Fibroblast of skin of right biceps (primary cell): Measurements from ENCODE around the gene TMEM141.

Experiments used
- DNase-seq: peaks from one replicate; pipeline ENCODE4 v3.0.0-alpha.2; 2013

The TMEM141 gene

GRCh38 chr9:136790640-136791515, at the start of gene TMEM141:
Gene TMEM141, plus strand, starts transcription at chr9:136791344. Its CDS starts 27 bp downstream, at chr9:136791371.
- peak; percentile 99 for DNase-seq

DNA sequence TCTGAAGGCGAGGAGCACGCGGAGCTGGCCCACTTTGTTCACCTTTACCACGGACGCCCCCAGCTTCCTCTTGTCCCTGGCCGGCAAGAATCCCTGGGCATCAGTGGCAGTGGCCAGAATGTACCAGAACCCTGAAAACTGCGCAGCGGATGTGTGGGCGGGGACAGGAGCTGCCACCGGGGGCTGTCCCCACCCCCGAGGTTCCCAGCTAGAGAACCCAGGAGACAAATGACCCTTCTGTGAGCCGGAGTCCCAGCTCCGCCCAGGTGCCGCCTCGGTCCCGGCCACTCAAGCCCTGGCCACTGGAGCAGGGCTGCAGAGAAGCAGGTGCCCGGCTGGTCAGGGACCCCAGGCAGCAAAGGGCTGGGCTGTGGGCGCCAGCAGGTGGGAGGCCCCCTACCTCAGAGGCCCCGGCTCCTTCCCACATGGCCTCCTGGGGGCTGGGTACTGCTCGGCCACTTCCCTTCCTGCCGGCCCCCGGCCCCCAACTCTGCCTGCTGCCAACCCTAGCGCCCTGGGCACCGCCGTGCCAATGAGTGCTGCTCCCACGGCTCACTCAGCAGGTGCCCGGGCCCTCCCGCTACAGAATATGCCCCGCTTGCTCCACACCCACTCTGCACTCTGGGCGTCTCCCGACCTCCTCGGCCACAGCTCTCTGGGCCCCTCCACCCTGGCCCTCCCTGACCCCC, 49.1 kb upstream of the TMEM141 start:
- DNase-seq = no peak

- DNase-seq = no peak
Observed at GRCh38 chr9:136742591-136743391, 48.4 kb upstream of the TMEM141 start, which contains the start of gene LCN10. Gene LCN10, minus strand, starts transcription at chr9:136742940. Its CDS starts 37 bp downstream, at chr9:136742903.

DNA sequence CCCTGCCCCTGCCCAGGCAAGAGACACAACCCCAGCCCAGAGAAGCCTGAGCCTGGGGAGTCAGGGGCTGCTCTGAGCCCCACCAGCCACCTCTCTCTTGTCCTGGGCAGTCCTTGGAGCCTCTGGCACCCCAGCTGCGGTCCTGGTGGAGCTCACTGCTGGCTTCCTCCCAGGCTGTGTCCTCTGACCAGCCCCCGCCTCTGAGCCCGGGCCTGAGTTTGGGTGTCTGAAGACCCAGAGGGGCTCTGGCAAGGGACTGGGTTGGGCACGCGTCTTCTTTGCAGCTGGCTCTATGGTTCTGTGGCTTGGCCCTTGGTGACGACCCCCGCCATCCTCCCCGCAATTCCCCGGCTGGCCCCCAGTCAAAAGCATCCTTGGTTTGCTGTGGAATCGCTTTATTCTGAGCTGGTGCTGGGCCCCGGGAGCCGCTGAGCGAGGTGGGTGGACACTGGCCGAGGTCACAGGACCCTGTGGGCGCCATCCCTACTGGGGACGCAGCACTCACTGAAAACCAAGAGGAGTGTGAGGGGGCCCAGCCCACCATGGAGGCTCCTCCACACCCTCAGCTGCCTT, 47.4 kb upstream of the TMEM141 start:
- no peak for DNase-seq

GRCh38 chr9:136744773-136745172, 46.4 kb upstream of the TMEM141 start:
- no peak for DNase-seq

DNA sequence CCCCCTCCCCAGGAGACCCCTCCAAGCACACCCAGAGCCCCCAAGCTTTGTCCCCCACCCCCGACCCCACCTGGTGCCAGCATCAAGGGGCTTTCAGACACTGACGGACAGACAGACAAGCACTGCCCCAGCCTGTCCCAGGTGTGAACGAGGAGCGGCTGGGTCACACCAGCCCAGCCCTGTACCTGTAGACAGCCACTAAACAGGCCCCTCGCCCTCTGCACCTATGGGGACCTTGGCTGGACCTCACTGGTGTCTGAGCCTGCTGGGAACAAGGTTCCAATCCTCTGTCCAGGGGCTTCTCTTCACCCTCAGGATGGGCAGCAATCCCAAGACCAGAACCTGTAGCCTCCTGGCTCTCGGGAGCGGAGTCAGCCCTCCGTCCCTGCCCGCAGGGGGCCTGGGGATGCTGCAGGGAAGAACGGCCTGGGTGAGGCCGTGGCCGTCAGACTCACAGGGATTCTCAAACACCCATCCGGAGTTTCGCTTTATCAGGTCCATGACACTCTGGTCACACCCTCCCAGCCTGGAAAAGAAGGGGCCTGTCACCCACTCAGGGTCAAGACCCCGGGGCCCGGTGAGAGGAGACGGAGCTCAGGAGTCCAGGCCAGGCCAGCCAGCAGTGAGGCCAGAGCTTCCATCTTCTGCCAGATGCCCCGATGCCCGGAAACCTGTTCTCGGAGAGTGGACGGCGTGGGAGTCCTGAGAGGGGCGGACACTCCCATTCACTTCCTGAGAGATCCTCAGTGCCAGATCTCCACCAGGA, 45.6 kb upstream of the TMEM141 start:
- no peak for DNase-seq

DNA sequence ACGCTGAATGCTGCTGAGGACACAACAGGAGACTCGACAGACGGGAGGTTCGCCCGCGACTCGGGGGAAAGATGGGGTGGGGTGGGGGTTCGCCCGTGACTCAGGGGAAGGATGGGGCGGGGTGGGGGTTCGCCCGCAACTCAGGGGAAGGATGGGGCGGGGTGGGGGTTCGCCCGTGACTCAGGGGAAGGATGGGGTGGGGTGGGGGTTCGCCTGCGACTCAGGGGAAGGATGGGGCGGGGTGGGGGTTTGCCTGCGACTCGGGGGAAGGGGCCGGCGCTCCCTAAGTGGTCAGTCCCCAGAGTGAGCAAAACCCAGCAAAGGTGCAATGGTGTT, 45.0 kb upstream of the TMEM141 start:
- DNase-seq = no peak

GRCh38 chr9:136746621-136747020, 44.5 kb upstream of the TMEM141 start:
- DNase-seq = no peak

DNA sequence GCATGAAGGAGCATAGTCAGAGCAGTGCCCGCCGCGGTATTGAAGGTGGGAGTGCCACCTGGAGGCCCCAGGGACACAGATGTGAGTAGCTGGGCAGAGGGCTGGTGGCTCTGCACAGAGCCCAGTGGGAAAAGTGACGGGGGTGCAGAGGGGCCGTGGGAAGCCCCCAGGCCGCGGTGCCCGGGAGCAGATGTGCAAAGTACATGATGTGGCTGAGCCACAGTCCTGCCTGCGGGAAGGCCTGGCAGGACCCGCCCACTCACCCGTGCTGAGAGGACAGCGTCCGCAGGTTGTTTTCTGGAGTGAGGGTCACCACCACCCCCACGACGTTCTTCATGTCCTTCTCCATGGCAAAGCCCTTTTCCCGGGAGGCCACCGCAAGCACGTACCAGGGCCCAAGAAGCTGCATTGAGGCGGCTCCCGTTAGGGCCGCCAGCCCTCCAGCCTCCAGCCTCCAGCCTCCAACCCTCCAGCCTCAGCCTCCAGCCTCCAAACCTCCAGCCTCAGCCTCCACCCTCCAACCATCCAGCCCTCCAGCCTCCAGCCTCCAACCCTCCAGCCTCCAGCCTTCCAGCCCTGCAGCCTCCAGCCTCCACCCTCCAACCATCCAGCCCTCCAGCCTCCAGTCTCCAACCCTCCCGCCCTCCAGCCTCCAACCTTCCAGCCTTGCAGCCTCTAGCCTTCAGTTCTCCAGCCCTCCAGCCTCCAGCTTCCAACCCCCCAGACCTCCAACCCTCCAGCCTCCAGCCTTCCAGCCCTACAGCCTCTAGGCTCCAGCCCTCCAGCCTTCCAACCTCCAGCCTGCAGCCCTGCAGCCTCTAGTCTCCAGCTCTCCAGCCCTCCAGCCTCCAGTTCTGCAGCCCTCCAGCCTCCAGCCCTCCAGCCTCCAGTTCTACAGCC, 43.7 kb upstream of the TMEM141 start:
- DNase-seq = no peak

DNA sequence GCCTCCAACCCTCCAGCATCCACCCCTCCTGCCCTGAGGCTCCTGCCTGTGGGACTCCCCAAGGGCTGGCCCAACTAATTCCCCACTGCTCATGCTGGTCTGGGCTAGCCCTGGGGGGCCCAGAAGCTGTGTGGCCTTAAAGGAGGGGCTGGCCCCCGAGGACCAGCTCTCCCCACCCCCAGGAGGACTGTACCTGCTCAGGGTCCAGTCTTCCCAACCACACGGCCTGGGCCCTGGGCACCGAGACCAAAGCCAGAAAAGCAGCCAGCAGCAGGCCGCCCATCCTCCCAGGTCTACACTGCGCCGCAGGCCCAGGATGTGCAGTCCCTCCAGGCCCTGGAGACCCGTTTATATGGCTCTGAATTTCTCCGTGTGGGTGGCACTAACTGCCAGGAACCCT, 42.9 kb upstream of the TMEM141 start, which contains the start of gene LCN6:
Gene LCN6, minus strand, starts transcription at position 325 of the 400 bp plus-strand sequence. Its CDS starts 42 bp downstream, at position 283.
- DNase-seq = no peak

GRCh38 chr9:136748666-136749611, 42.2 kb upstream of the TMEM141 start:
- DNase-seq = no peak

GRCh38 chr9:136750526-136750925, 40.6 kb upstream of the TMEM141 start:
- DNase-seq = peak; percentile 8

GRCh38 chr9:136751244-136751643, 39.9 kb upstream of the TMEM141 start:
- DNase-seq = no peak

- no peak for DNase-seq
Observed at GRCh38 chr9:136751814-136752213, 39.3 kb upstream of the TMEM141 start.

DNA sequence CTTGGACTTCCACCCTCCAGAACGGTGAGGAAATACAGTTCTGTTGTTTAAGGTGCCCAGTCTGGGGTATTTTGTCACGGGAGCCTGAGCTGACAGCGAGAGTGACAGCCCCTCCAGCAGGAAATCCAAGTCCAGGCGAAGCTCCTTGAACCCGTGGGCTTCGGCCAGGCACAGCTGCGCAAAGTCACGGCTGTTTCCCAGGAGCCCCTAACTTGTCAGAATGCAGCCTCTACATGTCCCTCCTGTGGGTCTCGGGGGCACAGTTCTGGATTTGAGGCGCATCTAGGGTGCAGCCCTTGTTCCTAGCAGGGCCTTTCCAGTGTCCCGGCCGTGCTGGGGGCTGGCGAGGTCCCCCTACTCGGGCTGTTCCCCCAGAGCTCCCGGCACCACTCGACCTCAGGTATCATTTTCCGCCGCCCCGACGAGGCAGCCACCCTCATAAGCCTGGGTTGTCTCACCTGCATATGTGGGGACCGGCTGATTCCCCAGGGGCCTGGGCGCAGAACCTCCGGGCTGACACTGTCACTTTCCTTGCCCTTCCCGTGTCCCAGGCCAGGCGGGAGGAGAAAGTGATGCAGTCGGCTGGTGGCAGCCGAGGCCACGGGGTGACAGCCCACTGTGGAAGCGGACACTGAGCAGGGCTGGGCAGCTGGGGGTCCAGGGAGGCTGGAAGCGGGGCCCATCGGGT, 37.6 kb upstream of the TMEM141 start:
- no peak for DNase-seq

DNA sequence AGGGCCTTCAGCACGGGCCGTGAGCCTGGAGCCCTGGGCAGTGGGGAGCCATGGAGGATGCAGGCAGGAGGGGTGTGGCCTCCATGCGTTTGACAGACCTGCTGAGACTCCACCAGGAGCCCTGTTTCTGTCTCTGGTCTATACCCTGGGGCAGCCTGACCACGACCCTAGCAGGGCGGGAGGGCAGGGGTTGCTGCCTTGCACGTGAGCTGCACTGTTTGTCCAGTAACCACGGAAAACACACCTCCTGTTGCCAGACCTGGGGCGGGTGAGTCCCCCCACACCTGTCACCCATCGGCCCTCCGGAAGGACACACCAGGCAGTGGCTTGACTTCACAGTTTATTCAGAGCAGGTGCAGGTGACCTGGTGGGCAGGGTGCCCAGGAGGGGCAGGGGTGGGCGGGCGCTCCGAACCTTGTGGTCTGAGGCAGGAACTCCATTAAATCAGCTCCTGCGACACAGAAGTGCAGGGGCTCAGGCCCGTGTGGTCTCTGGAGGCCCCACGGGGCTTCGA, 37.0 kb upstream of the TMEM141 start:
- no peak for DNase-seq

GRCh38 chr9:136754626-136755301, 36.4 kb upstream of the TMEM141 start:
- no peak for DNase-seq
